Stimulated activated CD8-positive, alpha-beta memory T cell treated with anti-CD3 and anti-CD28 coated beads, Interleukin-7, amount 100 ng/mL, for 4 hours (primary cell): ENCODE results near the gene PALD1.

Source experiments
- DNase-seq, 2 donors: peaks; one replicate each; pipeline ENCODE4 v3.0.0-alpha.2; 2020; ENCODE audit warnings: low read depth in 2 of 2

Gene PALD1

GRCh38 chr10:70504521-70505358 lies 26.2 kb downstream of the PALD1 start:
- DNase-seq = no peak

- DNase-seq = no peak
Observed at GRCh38 chr10:70505908-70506307, 27.3 kb downstream of the PALD1 start.

GRCh38 chr10:70507966-70508365 lies 29.4 kb downstream of the PALD1 start:
- DNase-seq = no peak

- DNase-seq = no peak
Observed at GRCh38 chr10:70508912-70509756, 30.6 kb downstream of the PALD1 start.

GRCh38 chr10:70509757-70510147 lies 31.2 kb downstream of the PALD1 start:
- no peak for DNase-seq

GRCh38 chr10:70510453-70510852 lies 31.9 kb downstream of the PALD1 start:
- DNase-seq = no peak

- DNase-seq = no peak
Observed at GRCh38 chr10:70510904-70511303, 32.3 kb downstream of the PALD1 start.

GRCh38 chr10:70512149-70512639 lies 33.6 kb downstream of the PALD1 start:
- no peak for DNase-seq

- no peak for DNase-seq
Observed at GRCh38 chr10:70513848-70514309, 35.3 kb downstream of the PALD1 start.

GRCh38 chr10:70514591-70514990 lies 36.0 kb downstream of the PALD1 start:
- no peak for DNase-seq

- no peak for DNase-seq
Observed at GRCh38 chr10:70515035-70515667, 36.6 kb downstream of the PALD1 start.

GRCh38 chr10:70518695-70519094 lies 40.1 kb downstream of the PALD1 start:
- no peak for DNase-seq

GRCh38 chr10:70523057-70523456 lies 44.5 kb downstream of the PALD1 start:
- no peak for DNase-seq

- DNase-seq = no peak
Observed at GRCh38 chr10:70523549-70523948, 45.0 kb downstream of the PALD1 start.

- DNase-seq = no peak
Observed at GRCh38 chr10:70528314-70528713, 49.7 kb downstream of the PALD1 start.

- no peak for DNase-seq
Observed at GRCh38 chr10:70528741-70529362, 50.3 kb downstream of the PALD1 start.

- DNase-seq = no peak
Observed at GRCh38 chr10:70529848-70530247, 51.3 kb downstream of the PALD1 start.

GRCh38 chr10:70530315-70530714 lies 51.7 kb downstream of the PALD1 start:
- DNase-seq = no peak

- no peak for DNase-seq
Observed at GRCh38 chr10:70532554-70533188, 54.1 kb downstream of the PALD1 start.

- DNase-seq = no peak
Observed at GRCh38 chr10:70533189-70533558, 54.6 kb downstream of the PALD1 start.

GRCh38 chr10:70534281-70534680 lies 55.7 kb downstream of the PALD1 start:
- no peak for DNase-seq
